ENCODE measurements around the gene TMEM106C. TPM values are rescaled to one million over a fixed set of nuclear protein-coding genes. Genes with fewer than 3 reads are reported as not detected.
"Not testable (repeated sequence)": the region's sequence is repeated elsewhere in the genome, so short reads cannot be mapped to it uniquely, and the experiment has no call there.

Gene TMEM106C
- total and polyA plus RNA-seq, 8 donors: 24.7 to 44.7 (median 31.7) TPM

DNA sequence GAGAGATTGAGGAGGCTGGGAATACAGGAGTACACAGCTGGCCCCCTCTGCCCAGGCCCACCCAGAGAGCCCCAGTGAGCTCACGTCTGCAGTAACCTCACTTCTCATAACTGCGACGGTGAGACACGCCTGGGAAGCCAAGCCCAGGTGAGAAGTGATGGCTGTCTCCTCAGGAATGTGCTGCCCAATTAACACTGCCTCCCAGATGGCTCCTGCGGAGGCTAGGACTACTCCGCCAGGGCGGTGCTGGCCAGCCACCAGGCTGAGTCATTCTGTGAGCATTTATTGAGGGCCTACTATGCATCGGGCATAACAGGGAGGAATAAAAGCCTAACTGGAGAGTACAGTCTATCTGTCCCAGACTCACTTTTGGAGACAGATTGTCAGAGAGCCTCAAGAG lies 9.3 kb upstream of the TMEM106C start:
- H3K27ac ChIP-seq: no peak overlapping the region
- no peaks in the 10 kb centered on the region for H3K9me3 ChIP-seq
- DNase-seq (no peak), FAIRE-seq (no peak), ATAC-seq (no peak)
- no peaks in the 10 kb centered on the region for H3K36me3 ChIP-seq
- intact Hi-C loops (cut with DNase I): loop anchor here in 1 of 3 donors (10.0 kb wide), 1 partner anchor 211 kb away; no protein-coding TSS in a partner anchor
- H3K27me3 ChIP-seq: no peaks in the 10 kb centered on the region
- TF ChIP-seq, protein P1, sequence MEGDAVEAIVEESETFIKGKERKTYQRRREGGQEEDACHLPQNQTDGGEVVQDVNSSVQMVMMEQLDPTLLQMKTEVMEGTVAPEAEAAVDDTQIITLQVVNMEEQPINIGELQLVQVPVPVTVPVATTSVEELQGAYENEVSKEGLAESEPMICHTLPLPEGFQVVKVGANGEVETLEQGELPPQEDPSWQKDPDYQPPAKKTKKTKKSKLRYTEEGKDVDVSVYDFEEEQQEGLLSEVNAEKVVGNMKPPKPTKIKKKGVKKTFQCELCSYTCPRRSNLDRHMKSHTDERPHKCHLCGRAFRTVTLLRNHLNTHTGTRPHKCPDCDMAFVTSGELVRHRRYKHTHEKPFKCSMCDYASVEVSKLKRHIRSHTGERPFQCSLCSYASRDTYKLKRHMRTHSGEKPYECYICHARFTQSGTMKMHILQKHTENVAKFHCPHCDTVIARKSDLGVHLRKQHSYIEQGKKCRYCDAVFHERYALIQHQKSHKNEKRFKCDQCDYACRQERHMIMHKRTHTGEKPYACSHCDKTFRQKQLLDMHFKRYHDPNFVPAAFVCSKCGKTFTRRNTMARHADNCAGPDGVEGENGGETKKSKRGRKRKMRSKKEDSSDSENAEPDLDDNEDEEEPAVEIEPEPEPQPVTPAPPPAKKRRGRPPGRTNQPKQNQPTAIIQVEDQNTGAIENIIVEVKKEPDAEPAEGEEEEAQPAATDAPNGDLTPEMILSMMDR (IDR thresholded peaks at IDR 0.05): no peak
- no peaks in the 10 kb centered on the region for H3K4me1 ChIP-seq
- H3K4me3 ChIP-seq: no peak overlapping the region
- 83 to 84% methylated on average over 8 of the region's 8 CpGs for WGBS, 2 donors

DNA sequence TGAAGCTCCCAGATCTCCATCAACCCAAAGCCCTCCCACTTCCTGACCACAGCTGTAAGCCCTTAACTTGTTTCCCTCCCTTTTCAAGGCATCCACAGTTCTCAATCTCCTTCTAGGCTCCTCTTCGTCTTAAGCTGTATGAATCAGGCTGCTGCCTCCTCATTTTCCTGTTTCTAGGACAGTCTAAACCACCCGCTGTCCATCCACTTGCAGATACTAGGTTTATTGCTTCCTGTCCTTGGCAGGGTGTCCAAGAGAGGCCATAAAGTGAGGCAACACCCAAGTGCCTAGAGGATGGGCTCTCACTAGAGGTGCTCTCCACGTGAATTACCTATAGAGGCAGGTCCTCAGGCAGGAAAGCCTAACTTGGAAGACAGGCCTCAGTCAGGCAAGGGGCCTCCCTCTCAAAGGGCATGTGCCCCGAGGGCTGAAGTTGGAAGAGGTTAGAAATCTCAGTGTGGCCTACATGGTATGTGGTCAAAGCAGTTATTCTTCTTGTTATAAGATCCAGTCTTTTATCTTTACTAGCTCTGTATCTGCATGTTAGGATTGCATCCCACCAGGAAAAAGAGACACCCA lies 8.8 kb upstream of the TMEM106C start:
- intact Hi-C loops (cut with DNase I): loop anchor here in 2 of 3 donors (5.0 to 10.0 kb wide), 2 partner anchors 52 to 210 kb away; partner anchors contain the start of gene VDR (in 1 of the 2)
- WGBS, 2 donors: 73 to 74% methylated on average over 4 of the region's 4 CpGs
- H3K36me3 ChIP-seq: no peaks in the 10 kb centered on the region
- H3K4me1 ChIP-seq: no peaks in the 10 kb centered on the region
- no peak overlapping the region for H3K27ac ChIP-seq
- TF ChIP-seq, protein P1 (IDR thresholded peaks at IDR 0.05): no peak
- no peak for ATAC-seq
- no peaks in the 10 kb centered on the region for H3K27me3 ChIP-seq
- no peak for DNase-seq
- no peak for FAIRE-seq
- H3K9me3 ChIP-seq: no peaks in the 10 kb centered on the region
- H3K4me3 ChIP-seq: no peak overlapping the region

DNA sequence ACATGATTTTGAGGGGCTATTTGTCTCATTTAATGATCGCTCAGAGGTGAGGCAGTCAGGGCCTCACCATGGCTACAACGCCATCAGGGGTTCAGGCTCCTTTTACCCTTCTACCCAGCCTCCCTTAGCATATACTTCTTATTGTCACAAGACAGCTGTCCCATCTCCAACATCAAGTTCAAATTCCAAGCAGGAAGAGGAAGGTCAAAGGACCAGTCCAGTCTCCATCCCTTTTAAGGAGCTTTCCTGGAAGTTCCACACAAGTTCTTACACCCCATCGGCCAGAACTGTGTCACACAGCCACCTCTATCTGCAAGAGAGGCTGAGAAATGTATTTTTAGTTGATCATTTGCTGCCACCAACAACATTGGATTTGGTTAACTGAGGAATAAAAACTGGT lies 8.3 kb upstream of the TMEM106C start:
- H3K27me3 ChIP-seq: no peaks in the 10 kb centered on the region
- H3K4me3 ChIP-seq: no peak overlapping the region
- DNase-seq: no peak
- FAIRE-seq: no peak
- H3K36me3 ChIP-seq: no peaks in the 10 kb centered on the region
- intact Hi-C loops (cut with DNase I): loop anchor here in 2 of 3 donors (5.0 to 10.0 kb wide), 2 partner anchors 53 to 210 kb away; partner anchors contain the start of gene VDR (in 1 of the 2)
- no peak overlapping the region for H3K27ac ChIP-seq
- TF ChIP-seq, protein P1 (IDR thresholded peaks at IDR 0.05): no peak
- no peaks in the 10 kb centered on the region for H3K4me1 ChIP-seq
- no peaks in the 10 kb centered on the region for H3K9me3 ChIP-seq
- no peak for ATAC-seq
- 66 to 75% methylated on average over 3 of the region's 3 CpGs for WGBS, 2 donors

DNA sequence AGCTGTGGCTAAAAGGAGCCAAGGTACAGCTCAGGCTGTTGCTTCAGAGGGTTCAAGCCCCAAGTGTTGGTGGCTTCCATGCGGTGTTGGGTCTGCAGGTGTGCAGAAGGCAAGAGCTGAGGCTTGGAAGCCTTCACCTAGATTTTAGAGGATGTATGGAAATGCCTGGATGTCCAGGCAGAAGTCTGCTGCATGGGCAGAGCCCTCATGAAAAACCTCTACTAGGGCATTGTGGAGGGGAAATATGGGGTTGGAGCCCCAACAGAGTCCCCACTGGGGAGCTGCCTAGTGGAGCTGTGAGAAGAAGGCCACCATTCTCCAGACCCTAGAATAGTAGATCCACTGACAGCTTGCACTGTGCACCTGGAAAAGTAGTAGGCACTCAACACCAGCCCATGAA lies 5.7 kb upstream of the TMEM106C start:
- not testable (repeated sequence) for H3K27me3 ChIP-seq, H3K4me3 ChIP-seq, H3K36me3 ChIP-seq, FAIRE-seq, DNase-seq, H3K4me1 ChIP-seq, ATAC-seq, H3K27ac ChIP-seq, H3K9me3 ChIP-seq
- intact Hi-C loops (cut with DNase I): loop anchor here in 2 of 3 donors (5.0 to 10.0 kb wide), 2 partner anchors 55 to 207 kb away; partner anchors contain the start of gene VDR (in 1 of the 2)
- WGBS, 2 donors: 82 to 84% methylated on average over 1 of the region's 1 CpG

DNA sequence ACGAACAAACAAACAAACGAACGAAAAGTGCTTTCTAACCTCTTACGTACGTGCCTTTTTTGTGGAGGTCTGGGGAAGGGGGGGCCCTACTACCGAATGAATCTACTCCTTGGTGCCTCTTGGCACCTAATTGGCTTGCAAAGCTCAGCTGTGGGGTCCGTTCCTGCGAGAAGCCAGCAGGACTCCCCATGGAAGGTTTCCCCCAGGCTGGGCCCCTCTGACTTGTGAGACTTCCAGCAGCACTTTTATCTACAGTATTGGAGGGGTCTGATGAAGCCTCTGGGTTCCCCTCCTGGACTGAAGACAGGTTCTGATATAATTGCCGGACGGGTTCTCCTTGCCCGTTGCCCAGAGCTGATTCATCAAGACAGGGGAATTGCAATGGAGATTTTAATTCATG lies 1.2 kb upstream of the TMEM106C start:
- no peak for ATAC-seq
- H3K4me1 ChIP-seq: no peaks in the 10 kb centered on the region
- no peaks in the 10 kb centered on the region for H3K36me3 ChIP-seq
- no peaks in the 10 kb centered on the region for H3K27me3 ChIP-seq
- intact Hi-C loops (cut with DNase I): no loop called here
- no peak for FAIRE-seq
- TF ChIP-seq, protein P1 (IDR thresholded peaks at IDR 0.05): no peak
- no peak overlapping the region for H3K27ac ChIP-seq
- no peaks in the 10 kb centered on the region for H3K9me3 ChIP-seq
- 70 to 78% methylated on average over 11 of the region's 11 CpGs for WGBS, 2 donors
- DNase-seq: no peak
- H3K4me3 ChIP-seq: no peak overlapping the region
